RCC 7860 (cell line): ENCODE data around the gene SURF4.
"Not testable (repeated sequence)": the region's sequence is repeated elsewhere in the genome, so short reads cannot be mapped to it uniquely, and the experiment has no call there.

ENCODE experiments used
- DNase-seq: peaks from one replicate; pipeline ENCODE4 v3.0.0-alpha.2; 2015; ENCODE audit warnings: low spot score
- FAIRE-seq: peaks from 2 replicates; lab custom pipeline; 2012; peaks lifted over from hg19 to GRCh38; lab: Jason Lieb, UNC

The SURF4 gene

GRCh38 chr9:133335924-133336811, 39.7 kb downstream of the SURF4 start, which contains the start of gene SURF6:
SURF6 (minus strand) TSS chr9:133336188; CDS start chr9:133336132, 56 bp downstream.
- DNase-seq (peak; percentile 81), FAIRE-seq (no peak)

- DNase-seq, FAIRE-seq: not testable (repeated sequence)
Observed at GRCh38 chr9:133334888-133335287, 41.0 kb downstream of the SURF4 start.

GRCh38 chr9:133334161-133334560, 41.7 kb downstream of the SURF4 start:
- DNase-seq (no peak), FAIRE-seq (no peak)

GRCh38 chr9:133333566-133333965, 42.3 kb downstream of the SURF4 start:
- DNase-seq (no peak), FAIRE-seq (no peak)

GRCh38 chr9:133333011-133333410, 42.8 kb downstream of the SURF4 start:
- FAIRE-seq (no peak), DNase-seq (no peak)

GRCh38 chr9:133332381-133332730, 43.5 kb downstream of the SURF4 start:
- FAIRE-seq (no peak), DNase-seq (no peak)

GRCh38 chr9:133331641-133332380, 44.0 kb downstream of the SURF4 start:
- DNase-seq = no peak
- FAIRE-seq = no peak

GRCh38 chr9:133331221-133331620, 44.6 kb downstream of the SURF4 start:
- FAIRE-seq = no peak

GRCh38 chr9:133329306-133330156, 46.3 kb downstream of the SURF4 start:
- not testable (repeated sequence) for DNase-seq, FAIRE-seq

More at GRCh38 chr9:133331221-133331620, 44.6 kb downstream of the SURF4 start:
- no peak for DNase-seq

GRCh38 chr9:133327834-133328484, 47.9 kb downstream of the SURF4 start:
- DNase-seq (no peak), FAIRE-seq (no peak)

- DNase-seq, FAIRE-seq: not testable (repeated sequence)
Observed at GRCh38 chr9:133327021-133327420, 48.8 kb downstream of the SURF4 start.

- DNase-seq (no peak), FAIRE-seq (no peak)
Observed at GRCh38 chr9:133323991-133324703, 51.7 kb downstream of the SURF4 start.

GRCh38 chr9:133323211-133323610, 52.6 kb downstream of the SURF4 start:
- DNase-seq (no peak), FAIRE-seq (no peak)

- FAIRE-seq (no peak), DNase-seq (no peak)
Observed at GRCh38 chr9:133322701-133323100, 53.2 kb downstream of the SURF4 start.

- FAIRE-seq (no peak), DNase-seq (no peak)
Observed at GRCh38 chr9:133321411-133321935, 54.4 kb downstream of the SURF4 start.

- DNase-seq (no peak), FAIRE-seq (no peak)
Observed at GRCh38 chr9:133320421-133320881, 55.4 kb downstream of the SURF4 start.

GRCh38 chr9:133317551-133317950, 58.3 kb downstream of the SURF4 start:
- FAIRE-seq, DNase-seq: not testable (repeated sequence)

- no peak for FAIRE-seq
Observed at GRCh38 chr9:133315997-133316396, 59.9 kb downstream of the SURF4 start.

More at GRCh38 chr9:133315997-133316396, 59.9 kb downstream of the SURF4 start:
- DNase-seq = no peak
